ENCODE results near the gene ELMO3. TPM values are rescaled to one million over a fixed set of nuclear protein-coding genes. Genes with fewer than 3 reads are reported as not detected.

The ELMO3 gene, protein sequence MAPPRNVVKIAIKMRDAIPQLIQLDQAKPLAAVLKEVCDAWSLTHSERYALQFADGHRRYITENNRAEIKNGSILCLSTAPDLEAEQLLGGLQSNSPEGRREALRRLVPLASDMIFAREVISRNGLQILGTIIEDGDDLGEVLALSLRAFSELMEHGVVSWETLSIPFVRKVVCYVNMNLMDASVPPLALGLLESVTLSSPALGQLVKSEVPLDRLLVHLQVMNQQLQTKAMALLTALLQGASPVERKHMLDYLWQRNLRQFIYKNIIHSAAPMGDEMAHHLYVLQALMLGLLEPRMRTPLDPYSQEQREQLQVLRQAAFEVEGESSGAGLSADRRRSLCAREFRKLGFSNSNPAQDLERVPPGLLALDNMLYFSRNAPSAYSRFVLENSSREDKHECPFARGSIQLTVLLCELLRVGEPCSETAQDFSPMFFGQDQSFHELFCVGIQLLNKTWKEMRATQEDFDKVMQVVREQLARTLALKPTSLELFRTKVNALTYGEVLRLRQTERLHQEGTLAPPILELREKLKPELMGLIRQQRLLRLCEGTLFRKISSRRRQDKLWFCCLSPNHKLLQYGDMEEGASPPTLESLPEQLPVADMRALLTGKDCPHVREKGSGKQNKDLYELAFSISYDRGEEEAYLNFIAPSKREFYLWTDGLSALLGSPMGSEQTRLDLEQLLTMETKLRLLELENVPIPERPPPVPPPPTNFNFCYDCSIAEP
- total RNA-seq: 0.56 and 0.99 TPM in 2 replicates
- 0.50 TPM for polyA plus RNA-seq (2012)

DNA sequence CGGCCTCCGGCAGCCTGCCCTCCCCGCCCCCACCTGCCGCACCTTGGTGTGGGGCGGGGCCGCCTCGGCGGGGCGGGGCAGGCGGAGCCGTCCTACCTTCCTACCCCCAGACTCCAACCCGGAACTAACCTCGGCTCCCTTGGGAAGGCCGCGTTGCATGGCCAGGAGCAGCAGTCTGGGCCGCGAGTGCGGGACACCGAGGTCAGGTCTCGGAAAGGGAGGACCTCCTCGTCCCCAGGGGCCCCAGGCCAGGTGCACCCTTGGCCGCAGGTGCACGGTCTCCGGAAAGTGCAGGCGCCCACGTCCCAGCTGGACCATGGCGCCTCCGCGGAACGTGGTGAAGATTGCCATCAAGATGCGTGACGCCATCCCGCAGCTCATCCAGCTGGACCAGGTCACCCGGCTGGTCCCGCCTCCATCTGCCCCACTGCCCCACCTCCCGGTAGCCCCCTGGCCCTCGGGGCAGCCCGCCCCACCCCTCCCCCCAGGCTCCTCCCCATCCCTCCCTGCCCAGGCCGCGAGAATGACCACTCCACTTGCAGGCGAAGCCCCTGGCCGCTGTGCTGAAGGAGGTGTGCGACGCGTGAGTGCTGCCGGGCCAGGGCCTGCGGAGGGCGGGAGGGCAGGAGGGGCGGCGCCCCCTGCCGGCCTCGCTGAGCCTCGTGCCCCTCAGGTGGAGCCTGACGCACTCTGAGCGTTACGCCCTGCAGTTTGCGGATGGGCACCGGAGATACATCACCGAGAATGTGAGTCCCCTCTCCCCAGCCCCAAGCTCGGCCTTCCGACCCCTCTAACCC is at the start of gene ELMO3:
Gene ELMO3, plus strand, starts transcription at position 121 of the 797 bp plus-strand sequence. Its CDS starts 196 bp downstream, at position 317.
- no peak for DNase-seq (ENCODE audit: low read depth)

DNA sequence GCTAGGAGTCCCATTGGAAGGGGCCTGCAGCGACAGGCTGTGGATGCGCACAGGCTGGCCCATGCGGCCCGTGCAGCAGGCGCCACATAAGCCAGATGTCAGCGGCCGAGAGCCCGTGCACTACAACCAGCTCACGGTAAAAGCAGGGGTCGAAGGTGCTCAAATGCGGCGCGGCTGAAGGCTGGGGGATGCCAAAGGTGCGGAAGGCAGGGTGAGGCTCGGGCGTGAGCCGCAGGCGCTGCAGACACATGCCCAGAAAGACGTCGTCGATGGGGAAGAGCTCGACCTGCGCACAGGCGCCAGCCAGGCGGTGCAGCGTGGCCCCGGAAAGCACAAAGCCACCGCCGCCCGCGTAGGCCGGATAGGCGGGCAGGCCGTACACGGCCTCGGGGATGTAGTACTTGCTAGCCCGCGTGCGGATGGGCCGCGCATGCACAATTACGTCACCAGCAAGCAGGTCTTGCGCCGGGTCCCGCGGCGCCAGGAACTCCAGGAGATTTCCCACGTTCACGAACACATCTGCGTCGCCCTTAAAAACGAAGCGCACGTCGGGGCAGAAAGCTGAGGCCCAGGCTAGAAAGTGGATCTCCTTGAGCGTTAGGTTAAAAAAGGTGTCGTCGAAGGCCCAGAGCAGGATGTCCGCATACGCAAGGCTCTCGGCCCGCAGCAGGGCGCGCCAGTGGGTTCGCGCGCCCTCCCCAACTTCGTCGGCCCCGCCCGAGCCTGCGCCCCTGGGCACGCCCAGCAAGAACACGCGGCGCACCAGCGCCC is 49.5 kb upstream of the ELMO3 start:
- DNase-seq (ENCODE audit: low read depth): no peak

DNA sequence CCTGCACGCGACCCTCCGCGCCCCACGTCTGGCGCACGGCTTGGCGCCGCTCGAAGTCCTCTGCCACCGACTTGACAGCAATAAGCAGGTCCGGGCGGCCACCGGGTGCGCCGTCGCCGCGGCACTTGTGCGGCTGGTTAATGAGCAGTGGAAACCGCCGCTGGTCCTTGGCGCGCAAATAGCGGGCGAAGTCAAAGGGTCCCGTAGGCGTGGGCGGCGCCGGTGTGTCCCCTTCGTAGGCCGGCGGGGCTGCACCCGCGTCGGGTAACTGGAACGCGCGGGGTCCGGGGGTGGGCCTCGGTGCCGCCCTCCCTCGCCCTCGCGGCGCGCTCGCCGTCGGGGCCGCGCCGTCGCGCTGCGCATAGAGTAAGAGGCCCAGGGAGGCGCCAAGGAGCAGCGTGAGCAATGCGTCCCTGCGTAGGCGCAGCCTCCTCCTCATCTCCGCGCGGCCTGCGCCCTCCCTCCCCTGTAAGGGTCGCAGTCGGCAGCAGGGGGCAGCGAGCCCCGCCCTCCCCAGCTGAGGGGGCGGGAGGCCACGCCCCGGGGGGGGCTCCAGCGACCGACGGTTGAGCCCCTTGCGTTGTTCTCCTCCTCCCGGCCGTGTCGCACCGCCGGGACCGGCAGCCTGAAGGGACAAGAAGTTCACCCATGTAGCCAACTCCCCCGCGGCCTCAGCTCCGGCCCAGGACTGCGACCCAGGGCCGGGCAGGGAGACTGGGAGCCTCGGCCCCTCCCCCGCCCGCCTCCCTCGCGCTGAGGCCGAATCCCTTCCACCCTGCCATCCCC is 48.7 kb upstream of the ELMO3 start:
- DNase-seq (ENCODE audit: low read depth): peak; percentile 42

DNA sequence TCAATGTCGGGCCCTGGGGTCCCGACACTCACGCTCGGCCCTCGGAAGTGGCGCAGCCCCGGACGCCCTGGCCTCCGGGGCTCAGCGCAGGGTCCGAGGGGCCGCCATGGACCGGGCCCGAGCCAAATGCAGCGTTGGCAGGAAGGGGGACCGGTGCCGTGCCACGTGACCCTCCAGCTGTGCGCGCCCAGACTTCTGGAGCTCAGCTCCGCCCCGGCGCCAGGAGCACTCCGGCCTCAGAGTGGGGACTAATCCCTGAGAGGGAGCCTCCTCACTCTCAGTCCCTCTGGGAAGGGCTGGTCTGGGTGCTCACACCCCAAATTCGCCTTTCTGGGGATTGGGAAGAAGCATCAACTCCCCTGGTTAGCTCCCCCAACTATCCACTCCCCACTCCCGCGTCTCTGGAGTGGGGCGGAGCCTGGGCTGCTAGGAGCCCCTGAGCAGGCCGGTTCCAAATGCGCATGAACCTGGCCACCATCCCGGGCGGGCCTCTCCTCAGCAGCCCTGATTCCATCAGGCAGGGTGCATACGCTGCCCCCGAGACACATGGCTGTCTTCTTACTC is 48.0 kb upstream of the ELMO3 start, which contains the start of gene B3GNT9:
Gene B3GNT9, minus strand, starts transcription at position 166 of the 564 bp plus-strand sequence. CDS start 513 bp downstream, outside the sequence.
- DNase-seq (ENCODE audit: low read depth): peak; percentile 81

DNA sequence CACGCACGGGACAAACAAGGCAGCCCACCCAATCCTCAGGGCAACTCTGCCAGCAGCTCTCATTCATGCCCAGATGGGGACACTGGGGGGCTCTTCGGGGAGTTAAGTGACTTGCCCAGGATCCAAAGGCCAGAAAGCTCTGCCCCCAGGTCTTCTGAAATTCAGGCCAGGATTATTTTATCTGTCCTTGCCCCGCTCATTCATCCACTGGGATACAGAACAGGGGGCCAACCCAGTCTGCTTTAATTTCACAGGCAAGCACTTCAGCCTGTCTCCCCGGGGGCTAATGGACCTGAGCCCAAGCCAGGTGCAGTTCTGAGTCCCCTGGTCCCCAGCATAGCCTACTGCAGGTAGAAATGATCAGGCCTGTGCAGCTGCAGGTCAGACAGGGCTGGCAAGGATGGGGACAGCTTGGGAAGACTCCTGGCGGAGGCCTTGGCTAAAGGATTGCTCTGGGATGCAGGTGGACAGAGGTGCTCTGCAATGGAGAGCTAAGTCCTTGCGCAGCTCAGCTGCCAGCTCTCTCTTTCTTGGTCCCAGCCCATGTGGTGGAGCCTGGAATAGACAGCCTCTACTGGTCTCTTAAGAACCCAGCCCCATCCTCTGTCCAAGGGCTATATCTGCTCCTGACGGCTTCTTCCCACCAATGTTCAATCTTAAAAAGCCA is 47.4 kb upstream of the ELMO3 start:
- no peak for DNase-seq (ENCODE audit: low read depth)

DNA sequence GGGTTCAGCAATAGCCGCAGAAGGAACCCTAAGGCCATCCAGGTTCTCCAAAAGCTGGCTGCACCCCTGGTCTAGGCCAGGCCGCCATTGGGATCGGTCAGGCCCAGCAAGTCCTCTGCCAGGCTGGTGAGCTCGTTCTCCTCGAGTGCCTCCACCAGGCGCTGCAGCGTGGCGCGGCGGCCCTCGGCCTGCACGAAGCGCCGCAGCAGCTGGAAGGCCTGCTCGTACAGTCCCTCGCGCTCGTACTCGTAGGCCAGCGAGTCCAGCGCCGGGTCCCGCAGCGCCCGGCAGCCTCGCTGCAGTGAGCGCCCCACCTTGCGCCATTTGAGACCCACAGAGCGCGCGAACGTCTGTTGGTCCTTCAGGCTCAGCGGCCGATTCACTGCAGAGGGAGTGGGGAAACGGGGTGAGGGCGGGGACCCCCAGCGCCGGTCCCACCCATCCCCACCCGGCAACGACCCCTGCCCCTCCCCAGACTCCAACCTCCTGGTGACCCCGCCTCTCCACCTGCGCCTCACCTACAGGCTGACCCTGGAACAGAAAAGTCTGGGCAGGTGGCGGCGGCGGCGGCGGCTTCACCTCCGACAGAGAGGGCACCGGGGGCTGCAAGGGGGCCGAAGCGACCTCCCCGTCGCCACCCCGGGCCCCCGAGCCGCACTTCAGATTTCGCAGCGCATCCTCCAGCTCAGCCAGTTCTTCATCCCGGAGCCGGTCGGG is 44.2 kb upstream of the ELMO3 start:
- DNase-seq (ENCODE audit: low read depth): no peak

DNA sequence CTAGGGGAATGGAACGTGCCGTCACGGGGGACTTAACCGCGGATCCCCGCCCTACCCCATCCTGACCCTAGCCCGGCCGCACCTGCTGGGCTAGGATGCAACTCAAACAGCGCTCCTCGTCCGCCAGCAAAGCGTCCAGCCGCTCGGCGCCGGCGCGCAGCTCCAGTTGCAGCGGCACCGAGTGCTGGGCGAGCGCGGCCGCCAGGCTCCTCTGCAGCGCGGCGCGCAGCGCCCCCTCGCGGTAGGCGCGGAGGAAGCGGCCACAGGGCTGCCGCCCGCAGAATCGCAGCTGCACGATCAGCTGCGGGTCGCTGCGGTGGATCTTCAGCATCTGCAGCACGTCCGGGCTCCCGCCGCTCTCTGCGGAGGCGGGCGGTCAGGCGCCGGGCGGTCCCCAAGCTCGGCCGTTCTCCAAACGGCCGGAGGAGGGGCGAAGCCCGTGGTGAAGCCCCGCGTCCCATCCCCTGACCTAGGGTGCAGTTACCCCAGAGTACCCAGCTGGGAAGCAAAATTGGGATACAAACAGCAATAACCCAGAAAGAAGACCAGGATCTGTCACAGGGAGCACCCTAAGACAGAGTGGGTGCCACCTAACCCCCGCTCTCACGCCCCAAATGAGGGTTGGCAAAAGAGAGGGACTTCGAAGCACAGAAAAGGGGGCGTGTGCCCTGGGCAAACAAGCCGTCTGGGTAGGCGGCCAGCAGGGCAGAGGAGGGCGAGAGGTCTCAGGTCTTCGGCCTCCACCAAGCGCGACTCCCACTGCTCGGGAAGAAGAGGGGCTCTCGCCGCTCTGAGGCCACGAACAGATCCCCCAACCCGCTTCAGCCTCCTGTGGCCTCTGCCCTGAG is 43.4 kb upstream of the ELMO3 start:
- DNase-seq (ENCODE audit: low read depth): peak; percentile 78

DNA sequence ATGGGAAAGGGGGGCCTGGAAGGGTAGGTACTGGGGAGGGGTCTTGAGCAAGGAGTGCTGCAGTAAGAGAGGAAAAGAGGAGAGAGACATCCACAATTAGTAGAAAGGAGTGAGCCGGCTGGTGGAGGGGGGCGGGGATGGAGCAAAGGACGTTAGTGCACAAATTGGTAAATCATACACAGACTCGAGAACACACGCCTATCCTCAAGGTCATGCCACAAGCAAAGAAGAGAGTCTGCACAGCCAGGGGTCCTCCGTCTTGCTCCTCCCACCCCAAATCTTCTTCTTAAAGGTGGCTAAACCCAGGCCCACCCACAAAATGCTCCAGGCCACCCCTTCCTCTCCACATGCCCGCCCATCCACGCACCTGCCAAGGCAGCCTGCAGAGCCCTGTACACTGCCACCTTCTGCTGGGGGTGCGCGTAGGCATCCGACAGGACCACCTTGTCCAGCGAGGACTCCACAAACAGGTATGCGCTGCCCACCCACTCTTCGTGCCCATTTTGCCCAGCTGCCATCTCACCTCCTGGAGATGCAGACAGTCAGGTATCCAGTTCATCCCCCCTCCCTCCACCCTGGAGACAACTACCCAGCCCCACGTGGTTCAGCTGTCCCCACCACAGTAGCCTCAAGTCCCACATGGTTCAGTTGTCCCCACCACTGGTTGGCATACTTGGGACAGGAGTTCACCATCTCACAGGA is 42.6 kb upstream of the ELMO3 start:
- DNase-seq (ENCODE audit: low read depth): peak; percentile 40

DNA sequence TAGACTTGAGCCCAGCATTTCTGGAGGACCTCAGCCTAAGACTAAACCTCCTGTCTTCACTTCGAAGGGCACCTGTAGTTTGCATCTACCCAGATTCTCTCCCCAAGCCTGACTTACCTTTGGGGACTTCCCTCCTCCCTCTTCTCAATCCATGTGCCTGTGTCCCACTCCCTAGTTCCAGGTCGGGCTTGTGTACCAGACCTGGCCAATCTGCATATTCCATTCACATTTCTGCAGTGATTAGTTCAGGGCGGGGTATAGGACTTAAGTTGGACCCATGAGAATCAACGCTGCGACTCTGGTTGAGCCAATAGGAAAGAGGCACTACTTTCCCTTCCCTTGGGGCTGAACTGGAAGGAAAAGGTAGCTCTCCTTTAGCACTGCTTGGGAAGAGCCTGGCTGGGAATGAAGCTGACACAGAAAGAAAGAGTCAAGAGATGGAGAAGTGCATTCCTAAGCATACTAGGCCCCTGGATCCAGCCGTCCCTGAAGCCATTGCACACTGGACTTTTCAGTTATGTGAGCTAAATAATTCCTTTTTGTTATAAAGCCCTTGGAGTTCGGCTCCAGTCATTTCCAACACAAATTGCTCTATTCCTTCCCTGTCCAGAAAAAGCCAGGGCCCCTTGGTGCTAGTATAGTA is 41.7 kb upstream of the ELMO3 start:
- DNase-seq (ENCODE audit: low read depth): no peak

DNA sequence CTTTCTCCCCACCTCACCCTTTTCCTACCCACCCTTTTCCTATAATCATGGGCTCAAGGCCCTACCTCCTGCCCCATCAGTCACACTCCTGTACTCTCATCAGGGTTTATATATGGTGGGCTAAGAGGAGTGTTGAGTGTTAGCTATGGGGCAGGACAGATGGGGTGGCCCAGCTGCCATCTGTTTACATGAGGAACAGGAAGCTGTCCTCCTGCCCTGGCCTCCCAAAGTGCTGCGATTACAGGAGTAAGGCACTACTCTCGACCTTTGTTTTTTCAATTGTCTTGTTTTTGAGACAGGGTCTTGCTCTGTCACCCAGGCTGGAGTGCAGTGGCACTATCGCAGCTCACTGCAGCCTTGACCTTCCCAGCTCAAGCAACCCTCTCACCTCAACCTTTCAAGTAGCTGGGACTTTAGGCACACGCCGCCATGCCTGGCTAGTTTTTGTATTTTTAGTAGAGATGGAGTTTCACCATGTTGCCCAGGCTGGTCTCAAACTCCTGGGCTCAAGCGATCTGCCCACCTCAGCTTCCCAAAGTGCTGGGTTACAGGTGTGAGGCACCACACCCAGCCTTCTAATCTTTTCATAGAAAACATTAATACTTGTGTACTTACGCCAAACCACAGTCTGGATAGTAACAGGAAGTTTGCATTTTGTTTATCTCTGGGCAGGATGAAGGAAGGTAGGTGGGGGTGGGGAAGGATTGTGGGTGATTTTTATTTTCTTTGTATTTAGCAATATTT is 40.9 kb upstream of the ELMO3 start:
- DNase-seq (ENCODE audit: low read depth): no peak

DNA sequence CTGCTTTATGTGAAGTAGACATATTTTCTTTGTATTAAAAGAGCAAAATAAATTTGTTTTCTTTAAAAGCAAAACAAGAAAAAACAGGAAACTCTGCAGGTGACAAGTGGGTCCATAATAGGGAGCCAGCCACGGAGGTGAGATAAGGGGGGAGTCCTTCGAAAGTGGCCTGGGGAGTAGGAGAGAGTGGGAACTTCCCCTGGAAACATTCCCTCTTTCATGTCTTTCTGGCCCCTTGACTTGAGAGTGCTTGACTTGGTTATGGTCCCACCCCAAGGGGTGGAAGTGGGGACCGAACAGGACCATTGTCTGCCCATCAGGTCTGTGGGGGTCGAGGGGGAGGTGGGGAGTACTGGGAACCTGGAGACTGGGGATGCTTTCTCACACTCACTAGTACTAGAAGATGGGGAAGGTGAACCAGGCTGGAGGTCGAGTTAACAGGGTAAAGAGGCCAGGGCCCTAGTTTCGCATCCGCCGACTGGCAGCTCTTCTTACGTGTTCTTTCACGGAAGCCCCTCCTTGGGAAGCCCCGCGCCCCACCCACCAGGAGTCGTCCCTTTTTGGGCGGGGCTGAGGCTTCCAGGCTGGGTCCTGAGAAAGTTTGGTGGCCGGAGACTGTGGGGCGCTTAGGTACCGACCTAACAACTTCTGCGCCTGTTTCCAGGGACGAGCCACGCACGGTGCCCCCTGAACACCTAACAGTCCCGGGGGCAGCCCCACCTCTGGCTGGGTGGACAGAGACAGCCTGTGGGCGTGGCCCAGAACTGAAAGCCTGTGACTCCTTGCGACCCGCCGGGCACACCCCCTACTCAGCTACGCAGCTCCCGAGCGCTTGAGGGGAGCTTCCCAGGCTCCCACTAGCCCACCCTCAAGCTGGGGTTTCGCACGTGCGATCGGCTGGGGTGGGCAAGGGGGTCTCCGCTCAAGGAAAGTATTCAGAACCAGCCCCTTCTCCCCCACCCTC is 40.0 kb upstream of the ELMO3 start:
- peak; percentile 39 for DNase-seq (ENCODE audit: low read depth)

DNA sequence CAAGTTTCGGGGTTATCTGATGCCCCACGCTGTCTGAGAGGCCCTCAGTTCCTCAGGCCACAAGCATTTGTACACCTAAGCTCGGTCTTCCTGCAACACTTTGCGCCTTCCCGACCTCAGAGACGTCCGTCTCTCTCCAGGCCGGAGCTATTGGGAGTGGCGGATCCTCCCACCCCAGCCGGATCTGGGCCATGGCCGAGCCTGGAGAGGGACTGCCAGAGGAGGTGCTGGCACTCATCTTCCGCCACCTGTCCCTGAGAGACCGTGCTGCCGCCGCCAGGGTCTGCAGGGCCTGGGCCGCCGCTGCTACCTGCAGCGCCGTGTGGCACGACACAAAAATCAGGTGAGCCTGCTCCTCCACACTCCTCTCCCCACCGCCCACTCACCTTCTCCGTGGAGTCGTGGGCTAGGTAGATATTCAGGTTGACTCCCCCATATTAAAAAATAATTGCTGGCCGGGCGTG is 37.3 kb upstream of the ELMO3 start:
- DNase-seq (ENCODE audit: low read depth): no peak

DNA sequence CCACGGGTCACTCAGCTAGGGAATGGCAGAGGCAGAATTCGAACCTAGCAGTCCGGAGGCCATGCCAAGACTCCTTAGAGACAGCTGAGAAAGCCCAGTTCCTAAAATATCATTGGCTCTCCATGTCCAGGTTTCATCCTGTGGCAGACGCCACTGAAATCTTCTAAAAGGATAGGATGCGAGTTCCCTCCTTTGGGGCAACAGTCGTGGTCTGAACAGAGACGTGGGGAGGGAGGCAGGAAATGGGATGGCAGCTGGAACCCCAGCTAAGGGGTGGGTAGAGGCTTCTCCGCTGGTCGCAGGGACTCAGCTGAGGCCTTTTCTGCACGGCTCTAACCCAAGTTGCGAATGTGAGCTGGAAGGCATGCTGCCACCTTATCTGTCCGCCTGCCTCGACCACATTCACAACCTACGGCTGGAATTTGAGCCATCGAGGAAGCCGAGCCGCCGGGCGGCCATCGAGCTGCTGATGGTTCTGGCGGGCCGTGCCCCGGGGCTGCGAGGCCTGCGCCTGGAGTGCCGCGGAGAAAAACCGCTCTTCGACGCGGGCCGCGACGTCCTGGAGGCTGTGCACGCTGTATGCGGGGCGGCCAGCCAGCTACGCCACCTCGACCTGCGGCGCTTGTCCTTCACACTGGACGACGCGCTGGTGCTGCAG is 36.3 kb upstream of the ELMO3 start:
- DNase-seq (ENCODE audit: low read depth): no peak
